Panc1 (cell line): ENCODE data around the gene MITF. TPM values are rescaled to one million over a fixed set of nuclear protein-coding genes. Genes with fewer than 3 reads are reported as not detected.
"Not testable (repeated sequence)": the region's sequence is repeated elsewhere in the genome, so short reads cannot be mapped to it uniquely, and the experiment has no call there.

Source experiments
- ATAC-seq: fragments of 200-7000 bp; cut with Tn5 transposase; 2 replicates; pipeline ENCODE4 v1.9.1; 2020; ENCODE audit warnings: mild to moderate bottlenecking, moderate library complexity
- BruUV-seq: library from RNA; stranded (reverse); fragments of 400-500 nt; replicated peaks from 2 replicates; lab custom pipeline; 2021; lab: Mats Ljungman, UMichigan
- CTCF ChIA-PET: fragments of 300-600 bp; sonication (Branson Sonifier 250); formaldehyde crosslinking; loops from one replicate; lab custom pipeline; 2022; ENCODE audit warnings: antibody characterized with exemption; lab: Charles Lee
- POLR2A ChIA-PET: fragments of 300-600 bp; sonication (Branson Sonifier 250); formaldehyde crosslinking; loops from one replicate; lab custom pipeline; 2022; ENCODE audit warnings: antibody characterized with exemption; lab: Charles Lee
- DNase-seq: peaks from one replicate; pipeline ENCODE4 v3.0.0-alpha.2; 2010; ENCODE audit warnings: low read depth, low spot score
- H3K27ac ChIP-seq: 2 replicates; pipeline ENCODE4 v1.5.1; 2011; ENCODE audit warnings: mild to moderate bottlenecking, low read length, inconsistent platforms
- H3K27me3 ChIP-seq: fragments of 200-500 bp; sonication (Bioruptor generic); 2 replicates; pipeline ENCODE4 v1.6.0; 2014; ENCODE audit warnings: low read length, inconsistent platforms; ENCODE audit not compliant: control insufficient read depth, insufficient read depth
- H3K36me3 ChIP-seq: fragments of 200-500 bp; sonication (Bioruptor generic); 2 replicates; pipeline ENCODE4 v1.5.1; 2014; ENCODE audit warnings: inconsistent platforms, mild to moderate bottlenecking, low read length, moderate library complexity; ENCODE audit not compliant: control insufficient read depth, insufficient read depth
- H3K4me1 ChIP-seq: 2 replicates; pipeline ENCODE4 v1.5.1; 2011; ENCODE audit warnings: inconsistent platforms, mild to moderate bottlenecking, low read length, moderate library complexity; ENCODE audit not compliant: control insufficient read depth, insufficient read depth
- H3K4me3 ChIP-seq, 2 experiments: 2 replicates each; pipeline ENCODE4 v1.5.1; 2011 to 2012; ENCODE audit warnings: low read depth in 2 of 2, low read length in 2 of 2, mild to moderate bottlenecking in 2 of 2, inconsistent platforms in 1 of 2, moderate library complexity in 1 of 2
- H3K9me3 ChIP-seq: fragments of 200-500 bp; sonication (Bioruptor generic); 2 replicates; pipeline ENCODE4 v1.5.1; 2014; ENCODE audit warnings: low read depth, mild to moderate bottlenecking, inconsistent platforms, low read length, moderate library complexity; ENCODE audit not compliant: control insufficient read depth, insufficient read depth
- POLR2AphosphoS5 ChIP-seq: IDR thresholded peaks from 2 replicates; pipeline ENCODE4 v1.6.1; 2012; ENCODE audit warnings: mild to moderate bottlenecking, low read depth, low read length, moderate library complexity
- SIN3A ChIP-seq: IDR thresholded peaks from 2 replicates; pipeline ENCODE4 v1.6.1; 2012; ENCODE audit warnings: low read depth, mild to moderate bottlenecking, low read length, moderate library complexity, borderline replicate concordance; ENCODE audit not compliant: insufficient read depth
- TCF7L2 ChIP-seq: IDR thresholded peaks from 2 replicates; pipeline ENCODE4 v1.6.1; 2011; ENCODE audit warnings: mild to moderate bottlenecking, low read depth, low read length, inconsistent platforms
- in situ Hi-C: cut with HindIII; loops from 2 replicates; pipeline ENCODE4 v1.10.0; 2016; ENCODE audit warnings: low sequenced_read_pairs, low pct_unique_long_range_greater_than_20kb
- intact Hi-C: fragments of 100-400 bp; cut with micrococcal nuclease; formaldehyde crosslinking; loops from one replicate; pipeline ENCODE4 v1.10.0; 2022; ENCODE audit not compliant: unreplicated experiment
- total RNA-seq: library from RNA; stranded (reverse); gene quantifications from one replicate; pipeline ENCODE4 v1.2.1, GENCODE V29; 2021; ENCODE audit not compliant: unreplicated experiment
- TF ChIP-seq, protein P1 (sequence below): fragments of 450-650 bp; IDR thresholded peaks from 2 replicates; pipeline ENCODE4 v1.5.1; 2017; ENCODE audit warnings: mild to moderate bottlenecking
- TF ChIP-seq, protein P2 (sequence below), 2 experiments: IDR thresholded peaks; 2 replicates each; pipeline ENCODE4 v1.6.1; 2011 to 2012; ENCODE audit warnings: low read depth in 2 of 2, control low read depth in 1 of 2, low read length in 1 of 2, mild to moderate bottlenecking in 1 of 2, moderate library complexity in 1 of 2; ENCODE audit not compliant: insufficient read depth in 1 of 2

MITF gene
- total RNA-seq, 1 experiment from 2014 or later = 10.8 TPM

DNA sequence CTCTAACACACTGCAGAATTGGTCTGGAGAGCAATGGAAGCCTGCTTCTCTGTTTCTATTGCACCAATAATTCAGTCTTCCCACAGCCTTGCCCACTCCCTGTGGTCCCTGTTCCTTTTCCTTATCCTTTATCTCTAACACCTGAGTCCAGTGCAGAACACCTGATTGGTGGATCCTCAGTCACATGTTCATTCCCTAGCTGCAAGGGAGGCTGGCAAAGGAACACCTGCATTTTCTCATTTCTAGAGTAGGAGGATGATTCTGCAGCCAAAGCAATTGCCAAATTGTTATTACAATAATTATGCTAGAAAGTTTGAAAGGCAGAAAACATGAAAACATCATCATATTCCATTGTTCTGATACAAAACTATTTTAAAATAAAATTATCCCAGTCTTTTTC, 176.5 kb downstream of the MITF start:
- no peak for ATAC-seq
- peaks cover 4% of the 10 kb centered on the region; the same call in 1 of the 2 replicates for H3K9me3 ChIP-seq
- no peak overlapping the region for H3K4me3 ChIP-seq
- no peak for DNase-seq
- no peak overlapping the region for H3K27ac ChIP-seq
- H3K27me3 ChIP-seq = no peaks in the 10 kb centered on the region
- CTCF ChIA-PET = no interaction called here
- no peaks in the 10 kb centered on the region for H3K4me1 ChIP-seq
- intact Hi-C loops (no loop called here), in situ Hi-C loops (no loop called here)
- TF ChIP-seq TCF7L2 = no peak
- no peak for TF ChIP-seq SIN3A
- TF ChIP-seq POLR2AphosphoS5 = no peak
- TF ChIP-seq, protein P1, sequence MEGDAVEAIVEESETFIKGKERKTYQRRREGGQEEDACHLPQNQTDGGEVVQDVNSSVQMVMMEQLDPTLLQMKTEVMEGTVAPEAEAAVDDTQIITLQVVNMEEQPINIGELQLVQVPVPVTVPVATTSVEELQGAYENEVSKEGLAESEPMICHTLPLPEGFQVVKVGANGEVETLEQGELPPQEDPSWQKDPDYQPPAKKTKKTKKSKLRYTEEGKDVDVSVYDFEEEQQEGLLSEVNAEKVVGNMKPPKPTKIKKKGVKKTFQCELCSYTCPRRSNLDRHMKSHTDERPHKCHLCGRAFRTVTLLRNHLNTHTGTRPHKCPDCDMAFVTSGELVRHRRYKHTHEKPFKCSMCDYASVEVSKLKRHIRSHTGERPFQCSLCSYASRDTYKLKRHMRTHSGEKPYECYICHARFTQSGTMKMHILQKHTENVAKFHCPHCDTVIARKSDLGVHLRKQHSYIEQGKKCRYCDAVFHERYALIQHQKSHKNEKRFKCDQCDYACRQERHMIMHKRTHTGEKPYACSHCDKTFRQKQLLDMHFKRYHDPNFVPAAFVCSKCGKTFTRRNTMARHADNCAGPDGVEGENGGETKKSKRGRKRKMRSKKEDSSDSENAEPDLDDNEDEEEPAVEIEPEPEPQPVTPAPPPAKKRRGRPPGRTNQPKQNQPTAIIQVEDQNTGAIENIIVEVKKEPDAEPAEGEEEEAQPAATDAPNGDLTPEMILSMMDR = no peak
- TF ChIP-seq, protein P2, sequence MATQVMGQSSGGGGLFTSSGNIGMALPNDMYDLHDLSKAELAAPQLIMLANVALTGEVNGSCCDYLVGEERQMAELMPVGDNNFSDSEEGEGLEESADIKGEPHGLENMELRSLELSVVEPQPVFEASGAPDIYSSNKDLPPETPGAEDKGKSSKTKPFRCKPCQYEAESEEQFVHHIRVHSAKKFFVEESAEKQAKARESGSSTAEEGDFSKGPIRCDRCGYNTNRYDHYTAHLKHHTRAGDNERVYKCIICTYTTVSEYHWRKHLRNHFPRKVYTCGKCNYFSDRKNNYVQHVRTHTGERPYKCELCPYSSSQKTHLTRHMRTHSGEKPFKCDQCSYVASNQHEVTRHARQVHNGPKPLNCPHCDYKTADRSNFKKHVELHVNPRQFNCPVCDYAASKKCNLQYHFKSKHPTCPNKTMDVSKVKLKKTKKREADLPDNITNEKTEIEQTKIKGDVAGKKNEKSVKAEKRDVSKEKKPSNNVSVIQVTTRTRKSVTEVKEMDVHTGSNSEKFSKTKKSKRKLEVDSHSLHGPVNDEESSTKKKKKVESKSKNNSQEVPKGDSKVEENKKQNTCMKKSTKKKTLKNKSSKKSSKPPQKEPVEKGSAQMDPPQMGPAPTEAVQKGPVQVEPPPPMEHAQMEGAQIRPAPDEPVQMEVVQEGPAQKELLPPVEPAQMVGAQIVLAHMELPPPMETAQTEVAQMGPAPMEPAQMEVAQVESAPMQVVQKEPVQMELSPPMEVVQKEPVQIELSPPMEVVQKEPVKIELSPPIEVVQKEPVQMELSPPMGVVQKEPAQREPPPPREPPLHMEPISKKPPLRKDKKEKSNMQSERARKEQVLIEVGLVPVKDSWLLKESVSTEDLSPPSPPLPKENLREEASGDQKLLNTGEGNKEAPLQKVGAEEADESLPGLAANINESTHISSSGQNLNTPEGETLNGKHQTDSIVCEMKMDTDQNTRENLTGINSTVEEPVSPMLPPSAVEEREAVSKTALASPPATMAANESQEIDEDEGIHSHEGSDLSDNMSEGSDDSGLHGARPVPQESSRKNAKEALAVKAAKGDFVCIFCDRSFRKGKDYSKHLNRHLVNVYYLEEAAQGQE (IDR thresholded peaks at IDR 0.05; ENCODE audit: insufficient read depth in 1 of 2, low read depth in 2 of 2, low read length in 1 of 2) = no peak
- no peaks in the 10 kb centered on the region for H3K36me3 ChIP-seq
- no TSS peak for BruUV-seq
- POLR2A ChIA-PET = no interaction called here

DNA sequence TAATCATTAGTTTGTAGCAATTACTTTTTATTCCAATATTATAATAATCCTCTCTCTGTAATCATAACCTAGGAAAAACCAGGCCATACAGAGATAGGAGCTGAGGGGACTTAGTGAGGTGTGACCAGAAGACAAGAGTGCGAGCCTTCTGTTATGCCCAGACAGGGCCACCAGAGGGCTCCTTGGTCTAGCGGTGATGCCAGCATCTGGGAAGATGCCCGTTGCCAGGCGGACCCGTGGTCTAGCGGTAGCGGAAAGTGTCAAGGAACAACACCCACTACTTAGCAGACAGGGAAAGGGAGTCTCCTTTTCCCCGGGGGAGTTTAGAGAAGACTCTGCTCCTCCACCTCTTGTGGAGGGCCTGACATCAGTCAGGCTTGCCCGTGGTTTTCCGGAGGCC, 180.7 kb downstream of the MITF start:
- intact Hi-C loops, H3K36me3 ChIP-seq, H3K9me3 ChIP-seq, ATAC-seq, H3K27me3 ChIP-seq, H3K27ac ChIP-seq, DNase-seq, H3K4me3 ChIP-seq, in situ Hi-C loops, POLR2A ChIA-PET, BruUV-seq, H3K4me1 ChIP-seq, CTCF ChIA-PET: not testable (repeated sequence)
- TF ChIP-seq, protein P1 = peak; percentile 74

DNA sequence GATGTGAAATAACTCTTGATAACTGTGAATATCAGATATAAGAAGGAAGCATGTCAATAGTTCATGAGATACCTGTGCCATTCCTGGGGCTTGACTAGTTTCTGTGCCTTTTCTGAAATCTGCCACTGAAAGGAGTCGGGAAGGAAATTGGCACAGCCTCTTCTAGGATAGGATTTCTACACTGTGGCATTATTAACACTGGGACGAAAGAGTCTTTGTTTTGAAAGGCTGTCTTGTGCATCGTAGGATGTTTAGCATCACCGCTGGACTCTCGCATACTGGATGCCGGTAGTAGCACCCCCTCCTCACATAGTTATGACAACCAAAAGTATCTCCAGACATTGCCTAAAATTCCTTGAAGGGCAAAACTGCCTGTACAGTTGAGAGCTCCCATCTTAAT, 182.4 kb downstream of the MITF start:
- intact Hi-C loops = no loop called here
- H3K9me3 ChIP-seq = no peaks in the 10 kb centered on the region
- BruUV-seq = no TSS peak
- ChIA-PET CTCF (no interaction called here), POLR2A (no interaction called here)
- in situ Hi-C loops = no loop called here
- H3K27ac ChIP-seq = no peak overlapping the region
- H3K27me3 ChIP-seq = no peaks in the 10 kb centered on the region
- H3K4me1 ChIP-seq = no peaks in the 10 kb centered on the region
- no peaks in the 10 kb centered on the region for H3K36me3 ChIP-seq
- no peak overlapping the region for H3K4me3 ChIP-seq
- ATAC-seq (no peak), DNase-seq (no peak)
- TF ChIP-seq, protein P2 (IDR thresholded peaks at IDR 0.05; ENCODE audit: insufficient read depth in 1 of 2, low read depth in 2 of 2, low read length in 1 of 2) = no peak
- no peak for TF ChIP-seq SIN3A
- TF ChIP-seq, protein P1 = no peak
- no peak for TF ChIP-seq POLR2AphosphoS5
- TF ChIP-seq TCF7L2 = no peak
